Effector memory CD8-positive, alpha-beta T cell (primary cell): ENCODE measurements around the gene GOLGA3.
A peak's percentile ranks its signal among the peaks of the same experiment; 100 is the strongest.
"Not testable (repeated sequence)": the region's sequence is repeated elsewhere in the genome, so short reads cannot be mapped to it uniquely, and the experiment has no call there.

Source experiments
- ATAC-seq: fragments of 150-1000 bp; cut with Tn5 transposase; replicated peaks from 2 replicates; pipeline ENCODE4 v1.10.0; 2021; ENCODE audit warnings: mild to moderate bottlenecking, moderate library complexity
- DNase-seq, 3 experiments: peaks; one replicate each; pipeline ENCODE4 v3.0.0; 2021
- H3K27ac Mint-ChIP-seq, 2 donors: one replicate each; pipeline ENCODE4 v1.8.0; 2022; ENCODE audit warnings: mild to moderate bottlenecking in 2 of 2, mixed read lengths in 2 of 2, moderate library complexity in 2 of 2
- H3K27me3 Mint-ChIP-seq, 2 donors: one replicate each; pipeline ENCODE4 v1.8.0; 2022; ENCODE audit warnings: mixed read lengths in 2 of 2
- H3K36me3 Mint-ChIP-seq: one replicate; pipeline ENCODE4 v1.8.0; 2022; ENCODE audit warnings: mild to moderate bottlenecking, moderate library complexity, mixed read lengths; ENCODE audit not compliant: insufficient read depth
- H3K4me1 Mint-ChIP-seq, 2 donors: one replicate each; pipeline ENCODE4 v1.8.0; 2022; ENCODE audit warnings: low read depth in 2 of 2, mixed read lengths in 2 of 2
- H3K4me3 Mint-ChIP-seq, 2 donors: one replicate each; pipeline ENCODE4 v1.8.0; 2022; ENCODE audit warnings: mild to moderate bottlenecking in 2 of 2, mixed read lengths in 2 of 2, moderate library complexity in 2 of 2
- H3K9me3 Mint-ChIP-seq, 2 donors: one replicate each; pipeline ENCODE4 v1.8.0; 2022; ENCODE audit warnings: mixed read lengths in 2 of 2

The GOLGA3 gene

DNA sequence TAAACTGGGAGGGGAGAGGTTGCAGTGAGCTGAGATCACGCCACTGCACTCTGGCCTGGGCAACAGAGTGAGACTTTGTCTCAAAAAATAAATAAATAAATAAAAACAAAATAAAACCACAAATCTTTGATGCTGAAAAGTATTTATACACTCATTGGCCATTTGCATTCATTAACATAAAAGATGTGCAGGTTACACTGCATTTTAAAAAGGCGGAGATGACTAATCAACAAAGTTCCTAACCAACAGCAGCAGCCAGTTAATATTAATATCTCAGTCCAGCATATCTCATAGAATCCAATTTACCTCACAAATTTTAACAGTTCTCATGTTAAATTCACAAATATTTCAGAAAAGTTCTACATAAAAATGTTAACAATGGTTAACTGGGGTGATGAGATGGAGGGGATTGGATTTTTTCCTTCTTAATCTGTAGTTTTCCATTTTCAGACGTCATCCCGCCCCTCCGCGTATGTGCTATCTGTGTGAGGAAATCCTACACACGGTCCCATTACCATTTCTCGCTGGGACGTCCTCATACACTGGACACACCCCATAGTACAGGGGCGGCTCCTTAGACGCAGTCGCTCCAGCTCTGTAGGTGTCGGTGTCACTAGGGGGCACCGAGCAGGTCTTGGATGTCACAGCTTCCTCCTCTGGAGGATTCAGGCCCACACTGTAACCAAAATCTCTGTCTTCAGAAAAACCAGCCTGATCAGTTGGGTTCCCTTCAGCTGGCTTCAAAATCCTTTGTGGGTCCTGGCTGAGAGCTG lies 74.3 kb downstream of the GOLGA3 start:
- peaks cover 73% of the 10 kb centered on the region for H3K36me3 Mint-ChIP-seq
- DNase-seq (no peak), ATAC-seq (no peak)
- H3K4me1 Mint-ChIP-seq, result peaks cover 0 to 5% of the 10 kb centered on the region in 2 donors
- no peak overlapping the region for H3K27ac Mint-ChIP-seq
- H3K9me3 Mint-ChIP-seq, result no peaks in the 10 kb centered on the region
- no peaks in the 10 kb centered on the region for H3K27me3 Mint-ChIP-seq
- no peak overlapping the region for H3K4me3 Mint-ChIP-seq

DNA sequence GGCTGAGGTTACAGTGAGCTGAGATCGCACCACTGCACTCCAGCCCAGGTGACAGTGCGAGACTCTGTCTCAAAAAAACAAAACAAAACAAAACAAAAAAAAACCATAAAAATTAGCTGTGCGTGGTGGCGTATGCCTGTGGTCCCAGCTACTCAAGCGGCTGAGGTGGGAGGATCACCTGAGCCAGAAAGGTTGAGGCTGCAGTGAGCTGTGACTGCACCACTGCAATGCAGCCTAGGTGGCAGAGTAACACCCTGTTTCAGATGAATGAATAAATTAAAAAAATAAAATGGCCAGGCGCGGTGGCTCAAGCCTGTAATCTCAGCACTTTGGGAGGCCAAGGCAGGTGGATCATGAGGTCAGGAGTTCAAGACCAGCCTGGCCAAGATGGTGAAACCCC lies 75.0 kb downstream of the GOLGA3 start:
- ATAC-seq, DNase-seq, H3K9me3 Mint-ChIP-seq, H3K27ac Mint-ChIP-seq, H3K4me3 Mint-ChIP-seq, H3K27me3 Mint-ChIP-seq, H3K4me1 Mint-ChIP-seq: not testable (repeated sequence)
- peaks cover 80% of the 10 kb centered on the region for H3K36me3 Mint-ChIP-seq

DNA sequence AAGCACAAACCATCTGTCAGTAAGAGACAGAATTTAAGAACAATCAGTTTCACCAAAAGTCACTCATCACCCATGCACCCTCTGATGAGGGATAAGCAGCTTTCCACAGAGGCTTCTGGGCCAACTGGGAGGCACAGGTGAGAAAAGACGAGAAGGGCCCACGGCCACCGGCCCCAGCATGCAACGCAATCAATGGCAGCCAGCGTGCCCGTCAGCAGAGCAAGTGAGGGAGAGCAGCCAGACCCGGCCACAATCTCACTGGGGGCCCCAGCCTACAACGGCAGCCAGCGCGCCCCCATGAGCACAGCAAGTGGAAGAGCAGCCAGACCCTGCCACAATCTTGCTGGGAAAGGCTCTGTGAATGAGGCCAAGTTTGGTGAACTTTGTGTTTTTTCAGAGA lies 80.3 kb downstream of the GOLGA3 start:
- Mint-ChIP-seq H3K9me3 (no peaks in the 10 kb centered on the region), H3K36me3 (peaks cover 96% of the 10 kb centered on the region), H3K4me1 (peaks cover 6% of the 10 kb centered on the region in 2 donors), H3K27ac (no peak overlapping the region), H3K4me3 (no peak overlapping the region), H3K27me3 (no peaks in the 10 kb centered on the region)
- DNase-seq (no peak), ATAC-seq (no peak)

DNA sequence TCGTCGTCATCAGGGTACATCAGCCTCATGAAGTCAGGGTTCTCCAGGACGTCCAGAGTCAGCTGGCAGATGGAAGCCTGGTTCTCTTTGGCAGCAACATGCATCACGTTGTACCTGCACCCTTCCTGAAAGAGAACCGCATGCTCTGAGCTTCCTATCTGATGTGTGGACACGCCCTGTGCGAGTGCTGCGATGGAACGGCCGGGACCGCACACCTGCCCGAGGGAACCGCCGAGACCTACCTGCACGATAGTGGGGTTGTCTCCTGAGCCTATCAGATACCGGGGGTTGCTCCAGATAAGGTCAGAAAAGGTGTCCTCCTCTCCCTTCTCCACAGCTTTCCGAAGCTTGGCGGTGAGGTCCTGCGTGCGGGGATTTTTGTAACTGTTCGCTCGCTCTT lies 80.8 kb downstream of the GOLGA3 start:
- Mint-ChIP-seq H3K9me3 (no peaks in the 10 kb centered on the region), H3K36me3 (peaks cover 94% of the 10 kb centered on the region), H3K27me3 (no peaks in the 10 kb centered on the region), H3K4me3 (no peak overlapping the region), H3K27ac (no peak overlapping the region), H3K4me1 (peaks cover 6 to 9% of the 10 kb centered on the region in 2 donors)
- ATAC-seq (no peak), DNase-seq (no peak)

DNA sequence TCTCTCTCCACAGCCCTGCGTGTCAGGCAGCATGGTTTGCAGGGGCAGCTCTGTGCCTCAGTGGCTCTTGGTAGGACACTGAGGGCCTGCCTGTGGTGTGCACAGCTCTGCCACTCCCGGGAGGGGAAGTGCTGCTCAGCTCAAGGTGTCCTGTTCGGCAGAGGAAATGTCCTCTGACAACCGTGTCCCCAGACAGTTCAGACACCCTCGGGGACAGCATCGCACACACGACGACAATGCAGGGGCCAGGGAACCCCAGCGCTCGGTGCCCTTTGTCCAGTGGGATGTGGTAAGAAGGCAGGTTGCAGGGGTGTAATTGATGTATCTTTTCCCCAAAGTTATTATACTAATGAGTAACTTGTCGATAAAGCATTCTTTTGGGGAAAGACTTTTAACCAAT lies 81.3 kb downstream of the GOLGA3 start:
- H3K27ac Mint-ChIP-seq, result no peak overlapping the region
- peaks cover 92% of the 10 kb centered on the region for H3K36me3 Mint-ChIP-seq
- no peaks in the 10 kb centered on the region for H3K9me3 Mint-ChIP-seq
- no peak overlapping the region for H3K4me3 Mint-ChIP-seq
- DNase-seq (no peak), ATAC-seq (no peak)
- peaks cover 10 to 13% of the 10 kb centered on the region in 2 donors for H3K4me1 Mint-ChIP-seq
- H3K27me3 Mint-ChIP-seq, result no peaks in the 10 kb centered on the region

DNA sequence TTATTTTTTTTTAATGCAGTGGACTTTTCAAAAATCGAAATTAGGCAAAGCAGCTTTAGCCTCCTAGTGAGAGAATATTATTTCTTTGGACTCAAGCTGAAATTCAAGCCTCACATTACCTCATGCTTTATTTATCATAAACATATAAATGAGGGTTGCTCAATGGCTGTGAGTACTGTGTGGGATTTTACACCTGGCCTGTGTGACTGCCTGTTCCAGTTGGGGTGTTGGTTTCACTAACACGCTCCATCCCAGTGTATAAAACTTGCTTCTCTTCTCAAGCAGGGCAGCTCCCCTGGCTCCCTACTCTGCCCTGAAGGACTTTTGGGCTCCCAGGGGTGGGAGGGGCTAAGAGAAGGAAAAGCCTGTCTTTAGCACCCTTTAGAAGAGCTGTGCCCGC lies 82.1 kb downstream of the GOLGA3 start:
- DNase-seq, result no peak

DNA sequence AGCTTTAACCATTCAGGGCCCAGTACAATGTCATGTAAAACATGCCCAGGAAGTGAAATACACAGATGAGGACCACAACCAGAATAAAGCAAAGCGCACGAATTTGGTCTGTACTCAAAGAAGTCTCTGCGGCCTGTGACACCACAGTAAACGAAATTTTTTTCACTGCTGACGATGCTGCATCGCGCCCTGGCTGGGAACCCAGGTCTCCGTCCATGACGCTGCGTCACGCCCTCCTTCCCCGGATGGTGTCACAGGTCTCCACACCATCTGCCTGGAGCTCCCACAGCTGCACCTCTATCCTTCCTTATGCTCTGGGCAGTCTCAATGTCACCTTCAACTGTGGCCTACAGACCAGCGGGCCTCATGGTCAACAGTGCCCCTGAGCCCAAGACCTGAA lies 84.8 kb downstream of the GOLGA3 start:
- no peaks in the 10 kb centered on the region for H3K9me3 Mint-ChIP-seq
- no peak overlapping the region for H3K27ac Mint-ChIP-seq
- DNase-seq (no peak), ATAC-seq (no peak)
- no peak overlapping the region for H3K4me3 Mint-ChIP-seq
- no peaks in the 10 kb centered on the region for H3K27me3 Mint-ChIP-seq
- peaks cover 12 to 13% of the 10 kb centered on the region in 2 donors for H3K4me1 Mint-ChIP-seq
- H3K36me3 Mint-ChIP-seq, result peaks cover 88% of the 10 kb centered on the region

More for the DNA sequence above, 82.1 kb downstream of the GOLGA3 start:
- Mint-ChIP-seq H3K27ac (no peak overlapping the region), H3K27me3 (no peaks in the 10 kb centered on the region), H3K4me1 (peaks cover 10 to 13% of the 10 kb centered on the region in 2 donors), H3K9me3 (no peaks in the 10 kb centered on the region), H3K36me3 (peaks cover 90% of the 10 kb centered on the region), H3K4me3 (no peak overlapping the region)
- no peak for ATAC-seq

DNA sequence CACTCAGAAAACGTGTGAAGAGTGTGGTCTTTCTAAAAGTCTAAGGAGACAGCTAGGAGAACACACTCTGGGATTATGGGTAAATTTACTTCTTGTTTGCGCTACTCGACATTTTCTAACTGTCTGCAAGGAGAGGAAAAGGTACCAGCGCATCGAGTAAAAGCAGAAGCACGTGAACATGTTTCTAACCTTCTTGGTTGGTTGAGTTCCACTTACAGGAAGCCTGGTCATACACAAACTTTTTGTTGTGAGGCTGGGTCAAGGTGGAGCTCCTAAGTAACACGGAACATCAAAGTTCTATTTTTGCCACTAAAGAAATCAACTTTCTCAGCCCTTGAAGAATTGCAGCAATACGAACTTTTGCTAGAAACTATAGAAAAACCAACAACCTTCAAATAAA lies 87.0 kb downstream of the GOLGA3 start:
- Mint-ChIP-seq H3K9me3 (no peaks in the 10 kb centered on the region), H3K4me3 (no peak overlapping the region), H3K4me1 (peaks cover 11 to 13% of the 10 kb centered on the region in 2 donors), H3K27ac (no peak overlapping the region), H3K27me3 (no peaks in the 10 kb centered on the region), H3K36me3 (peaks cover 84% of the 10 kb centered on the region)
- DNase-seq (no peak), ATAC-seq (no peak)

DNA sequence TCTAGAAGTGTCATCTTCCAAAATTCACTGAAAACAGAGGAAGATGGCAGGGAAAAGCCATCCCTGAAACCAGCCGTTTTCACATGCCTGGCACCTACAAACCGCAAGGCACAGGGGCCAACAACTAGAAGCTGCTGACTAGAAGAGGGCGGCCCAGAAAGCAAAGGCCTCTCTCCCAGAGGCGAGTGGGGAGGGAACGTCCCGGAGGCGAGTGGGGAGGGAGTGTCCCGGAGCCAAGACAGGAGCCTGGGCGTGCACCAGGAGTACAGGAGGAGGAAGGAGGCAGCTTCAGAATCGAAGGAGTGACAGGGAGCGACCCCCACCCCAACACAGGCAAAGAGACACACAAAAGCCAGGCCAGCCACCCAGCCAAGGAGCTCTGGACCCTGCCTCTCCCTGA lies 88.0 kb downstream of the GOLGA3 start:
- ATAC-seq, result no peak
- no peak for DNase-seq
- peak overlapping the region; percentile 75 to 80 for H3K27ac Mint-ChIP-seq
- H3K36me3 Mint-ChIP-seq, result peaks cover 84% of the 10 kb centered on the region
- H3K9me3 Mint-ChIP-seq, result no peaks in the 10 kb centered on the region
- no peak overlapping the region for H3K4me3 Mint-ChIP-seq
- H3K4me1 Mint-ChIP-seq, result peaks cover 11 to 13% of the 10 kb centered on the region in 2 donors
- H3K27me3 Mint-ChIP-seq, result no peaks in the 10 kb centered on the region

DNA sequence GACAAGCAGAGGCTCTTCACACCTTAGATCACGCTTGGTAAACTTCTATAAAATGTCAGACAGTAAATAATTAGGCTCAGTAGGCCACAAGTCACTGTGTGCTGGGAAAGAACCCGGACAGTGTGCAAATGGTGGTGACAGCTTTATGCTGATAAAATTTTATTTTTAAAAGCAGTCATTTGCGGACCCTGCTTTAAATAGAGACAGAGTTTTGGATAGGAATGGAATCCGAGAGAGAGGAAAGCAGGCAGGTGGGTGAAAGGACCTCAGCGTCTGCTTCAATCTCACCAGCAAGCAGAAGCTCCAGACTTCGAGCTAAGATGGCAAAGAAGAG lies 88.4 kb downstream of the GOLGA3 start:
- Mint-ChIP-seq H3K9me3 (no peaks in the 10 kb centered on the region), H3K4me3 (no peak overlapping the region), H3K27me3 (no peaks in the 10 kb centered on the region), H3K27ac (peak overlapping the region; percentile 75 to 80), H3K36me3 (peaks cover 84% of the 10 kb centered on the region), H3K4me1 (peaks cover 11 to 13% of the 10 kb centered on the region in 2 donors)
- no peak for ATAC-seq
- no peak for DNase-seq

DNA sequence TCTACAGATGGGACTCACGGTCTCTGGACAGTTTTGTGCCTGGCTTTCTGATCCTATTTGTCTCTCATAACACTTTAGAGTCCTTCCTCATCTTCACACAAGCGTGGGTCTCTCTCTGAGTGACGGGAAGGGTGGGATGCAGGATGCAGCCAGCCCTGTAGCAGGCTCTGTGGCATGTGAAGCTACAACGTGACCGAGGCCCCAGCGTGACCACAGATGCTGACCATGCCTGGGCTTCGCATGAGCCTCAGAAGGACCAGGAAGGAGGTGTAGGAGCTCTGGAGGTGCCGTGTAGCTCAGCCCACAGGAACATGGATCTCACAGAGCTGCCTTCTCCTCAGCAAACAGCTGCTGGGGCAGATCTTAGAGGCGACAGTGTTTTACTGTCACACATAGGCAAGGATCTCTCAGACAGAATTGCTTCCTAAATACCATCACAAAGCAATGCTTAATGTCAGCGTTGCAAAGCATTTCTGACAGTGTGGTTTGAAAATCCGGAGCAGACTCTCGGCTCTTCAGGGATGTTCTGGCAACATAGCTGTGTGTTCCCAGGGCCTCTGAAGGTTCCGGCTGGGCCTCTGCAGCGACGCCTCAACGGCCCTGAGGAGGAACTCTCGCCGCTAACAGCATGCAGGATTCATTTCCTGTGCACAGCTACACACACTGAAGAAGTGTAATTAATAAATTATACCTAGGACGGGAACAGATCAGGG lies 88.9 kb downstream of the GOLGA3 start:
- peaks cover 84% of the 10 kb centered on the region for H3K36me3 Mint-ChIP-seq
- H3K27ac Mint-ChIP-seq, result peak overlapping the region in 1 of 2 donors; percentile 80
- no peak overlapping the region for H3K4me3 Mint-ChIP-seq

DNA sequence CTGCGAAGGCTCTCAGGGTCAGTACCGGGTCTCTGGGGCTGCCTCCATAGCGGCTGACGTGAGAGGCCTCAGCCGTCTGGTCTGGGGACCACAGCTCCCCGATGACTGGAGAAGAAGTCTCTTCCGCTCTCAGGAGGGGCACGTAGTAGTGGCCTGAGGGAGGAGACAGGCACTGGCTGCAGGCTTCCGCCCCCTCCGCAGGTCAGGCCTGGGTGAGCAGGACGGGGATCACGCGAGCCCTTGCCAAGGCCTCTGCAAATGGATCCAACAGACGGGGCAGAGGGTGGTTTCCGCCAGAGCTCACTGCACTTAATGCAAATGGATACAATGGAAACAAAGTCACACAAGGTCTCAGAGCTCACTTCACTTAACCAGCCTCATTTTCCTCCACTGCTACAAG lies 91.8 kb downstream of the GOLGA3 start:
- H3K4me1 Mint-ChIP-seq, result peaks cover 0 to 2% of the 10 kb centered on the region in 2 donors
- H3K4me3 Mint-ChIP-seq, result no peak overlapping the region
- peaks cover 0 to 2% of the 10 kb centered on the region in 2 donors for H3K9me3 Mint-ChIP-seq
- DNase-seq, result no peak
- H3K27me3 Mint-ChIP-seq, result no peaks in the 10 kb centered on the region
- peaks cover 81% of the 10 kb centered on the region for H3K36me3 Mint-ChIP-seq
- H3K27ac Mint-ChIP-seq, result no peak overlapping the region
- no peak for ATAC-seq

More for the DNA sequence above, 88.9 kb downstream of the GOLGA3 start:
- no peaks in the 10 kb centered on the region for H3K9me3 Mint-ChIP-seq
- no peak for DNase-seq
- no peaks in the 10 kb centered on the region for H3K27me3 Mint-ChIP-seq
- no peak for ATAC-seq
- H3K4me1 Mint-ChIP-seq, result peaks cover 11 to 13% of the 10 kb centered on the region in 2 donors

DNA sequence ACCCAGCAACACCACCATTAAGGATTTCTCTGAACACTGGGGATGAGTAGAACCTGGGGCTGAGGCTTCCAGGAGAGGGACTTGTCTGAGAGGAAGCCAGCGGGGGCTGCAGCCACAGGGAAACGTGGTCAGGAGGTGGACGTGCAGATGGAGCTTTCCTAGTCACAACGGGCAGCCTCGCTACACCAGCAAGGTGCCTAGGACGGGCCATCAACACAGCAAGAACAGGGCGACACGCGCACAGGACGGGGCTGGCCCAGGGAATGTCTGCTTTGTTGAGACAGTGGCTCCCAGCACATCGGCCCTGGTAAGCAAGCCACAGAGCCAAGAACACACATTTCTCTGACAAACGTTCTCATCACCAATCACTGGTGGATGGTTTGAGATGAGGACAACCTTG lies 92.3 kb downstream of the GOLGA3 start:
- DNase-seq (no peak), ATAC-seq (no peak)
- H3K27ac Mint-ChIP-seq, result no peak overlapping the region
- H3K9me3 Mint-ChIP-seq, result peaks cover 0 to 6% of the 10 kb centered on the region in 2 donors
- no peak overlapping the region for H3K4me3 Mint-ChIP-seq
- H3K36me3 Mint-ChIP-seq, result peaks cover 82% of the 10 kb centered on the region
- H3K4me1 Mint-ChIP-seq, result peaks cover 0 to 5% of the 10 kb centered on the region in 2 donors
- H3K27me3 Mint-ChIP-seq, result no peaks in the 10 kb centered on the region

DNA sequence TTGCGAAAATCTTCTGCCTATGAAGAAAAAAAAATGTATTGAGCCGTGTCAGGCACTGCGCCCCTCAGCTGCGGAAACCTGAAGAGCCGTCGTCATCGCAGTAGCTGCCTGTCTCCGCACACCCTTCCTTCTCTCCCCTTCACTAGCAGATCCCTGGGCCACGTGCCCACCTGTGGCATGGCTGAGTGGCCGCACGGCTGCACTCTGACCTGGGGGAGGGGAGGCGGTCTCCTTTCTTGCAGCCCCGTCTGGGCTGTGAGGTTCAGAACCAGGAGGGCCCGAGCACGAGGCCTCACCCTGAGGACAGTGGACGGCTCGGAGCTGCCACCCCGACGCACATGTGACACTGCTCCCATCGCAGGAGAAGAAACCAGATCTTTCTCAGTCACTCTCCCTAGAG lies 93.2 kb downstream of the GOLGA3 start:
- DNase-seq, result no peak
- ATAC-seq, result no peak
- Mint-ChIP-seq H3K4me3 (no peak overlapping the region), H3K27me3 (no peaks in the 10 kb centered on the region), H3K9me3 (peaks cover 0 to 6% of the 10 kb centered on the region in 2 donors), H3K36me3 (peaks cover 79% of the 10 kb centered on the region), H3K27ac (peak overlapping the region in 1 of 2 donors; percentile 38), H3K4me1 (peaks cover 0 to 5% of the 10 kb centered on the region in 2 donors)
